ENCODE measurements around the gene PADI1. TPM values are rescaled to one million over a fixed set of nuclear protein-coding genes. Genes with fewer than 3 reads are reported as not detected.

Gene PADI1
- total RNA-seq, 1 experiment from 2014 or later, result not detected

- Mint-ChIP-seq H3K4me3 (ENCODE audit: unreplicated experiment) (no peak overlapping the region), H3K36me3 (ENCODE audit: insufficient read depth, unreplicated experiment) (no peaks in the 10 kb centered on the region), H3K27ac (ENCODE audit: unreplicated experiment) (no peak overlapping the region), H3K9me3 (ENCODE audit: unreplicated experiment) (no peaks in the 10 kb centered on the region), H3K27me3 (ENCODE audit: insufficient read depth, unreplicated experiment) (peaks cover 5% of the 10 kb centered on the region), H3K4me1 (ENCODE audit: low read depth, unreplicated experiment) (no peaks in the 10 kb centered on the region)
- intact Hi-C loops (cut with micrococcal nuclease; ENCODE audit: unreplicated experiment), result no loop called here
- ChIA-PET POLR2A (no interaction called here), CTCF (no interaction called here)
- H3K4me1 ChIP-seq, result no peaks in the 10 kb centered on the region
- BruUV-seq (replicated peaks), result no TSS peak
- no peaks in the 10 kb centered on the region for H3K27me3 ChIP-seq (replicated peaks; ENCODE audit: control insufficient read depth, insufficient read depth, low read length)
- no peak overlapping the region for H3K4me3 ChIP-seq (ENCODE audit: low read depth, low read length)
- TF ChIP-seq CTCF (IDR thresholded peaks at IDR 0.05; ENCODE audit: insufficient read depth in 1 of 2, low read depth in 1 of 2, low read length in 1 of 2, severe bottlenecking in 1 of 2, unreplicated experiment in 1 of 2), result no peak
- DNase-seq, result no peak
- H3K9me3 ChIP-seq, result no peaks in the 10 kb centered on the region
- no peaks in the 10 kb centered on the region for H3K36me3 ChIP-seq (ENCODE audit: control insufficient read depth, insufficient read depth, low read length)
Measured at GRCh38 chr1:17209430-17209829, 4.5 kb downstream of the PADI1 start.

- H3K27me3 Mint-ChIP-seq (ENCODE audit: insufficient read depth, unreplicated experiment), result peaks cover 4% of the 10 kb centered on the region
- TF ChIP-seq CTCF (IDR thresholded peaks at IDR 0.05; ENCODE audit: insufficient read depth in 1 of 2, low read depth in 1 of 2, low read length in 1 of 2, severe bottlenecking in 1 of 2, unreplicated experiment in 1 of 2), result no peak
- H3K36me3 ChIP-seq (ENCODE audit: control insufficient read depth, insufficient read depth, low read length), result no peaks in the 10 kb centered on the region
- H3K36me3 Mint-ChIP-seq (ENCODE audit: insufficient read depth, unreplicated experiment), result no peaks in the 10 kb centered on the region
- no peak for DNase-seq
- ChIA-PET CTCF (no interaction called here), POLR2A (no interaction called here)
- no peak overlapping the region for H3K4me3 Mint-ChIP-seq (ENCODE audit: unreplicated experiment)
- intact Hi-C loops (cut with micrococcal nuclease; ENCODE audit: unreplicated experiment), result no loop called here
- no peaks in the 10 kb centered on the region for H3K9me3 ChIP-seq
- H3K27ac Mint-ChIP-seq (ENCODE audit: unreplicated experiment), result no peak overlapping the region
- H3K27me3 ChIP-seq (replicated peaks; ENCODE audit: control insufficient read depth, insufficient read depth, low read length), result no peaks in the 10 kb centered on the region
- H3K4me3 ChIP-seq (ENCODE audit: low read depth, low read length), result no peak overlapping the region
- H3K4me1 ChIP-seq, result no peaks in the 10 kb centered on the region
- no TSS peak for BruUV-seq (replicated peaks)
- H3K4me1 Mint-ChIP-seq (ENCODE audit: low read depth, unreplicated experiment), result no peaks in the 10 kb centered on the region
- no peaks in the 10 kb centered on the region for H3K9me3 Mint-ChIP-seq (ENCODE audit: unreplicated experiment)
Measured at GRCh38 chr1:17210176-17210575, 5.2 kb downstream of the PADI1 start.

- Mint-ChIP-seq H3K27ac (ENCODE audit: unreplicated experiment) (no peak overlapping the region), H3K4me3 (ENCODE audit: unreplicated experiment) (no peak overlapping the region), H3K36me3 (ENCODE audit: insufficient read depth, unreplicated experiment) (no peaks in the 10 kb centered on the region), H3K4me1 (ENCODE audit: low read depth, unreplicated experiment) (no peaks in the 10 kb centered on the region), H3K9me3 (ENCODE audit: unreplicated experiment) (no peaks in the 10 kb centered on the region), H3K27me3 (ENCODE audit: insufficient read depth, unreplicated experiment) (peaks cover 4% of the 10 kb centered on the region)
- Histone ChIP-seq H3K36me3 (ENCODE audit: control insufficient read depth, insufficient read depth, low read length) (no peaks in the 10 kb centered on the region), H3K4me1 (no peaks in the 10 kb centered on the region), H3K9me3 (no peaks in the 10 kb centered on the region), H3K27me3 (replicated peaks; ENCODE audit: control insufficient read depth, insufficient read depth, low read length) (no peaks in the 10 kb centered on the region), H3K4me3 (ENCODE audit: low read depth, low read length) (no peak overlapping the region)
- TF ChIP-seq CTCF (IDR thresholded peaks at IDR 0.05; ENCODE audit: insufficient read depth in 1 of 2, low read depth in 1 of 2, low read length in 1 of 2, severe bottlenecking in 1 of 2, unreplicated experiment in 1 of 2), result no peak
- CTCF ChIA-PET, result no interaction called here
- DNase-seq, result no peak
- intact Hi-C loops (cut with micrococcal nuclease; ENCODE audit: unreplicated experiment), result no loop called here
- POLR2A ChIA-PET, result no interaction called here
- no TSS peak for BruUV-seq (replicated peaks)
Measured at GRCh38 chr1:17211377-17211776, 6.4 kb downstream of the PADI1 start.
